ENCODE measurements around the gene ACOT12.

The ACOT12 gene

GRCh38 chr5:81400375-81400774 lies 6.4 kb upstream of the ACOT12 start:
- no peak for DNase-seq (ENCODE audit: low spot score)

GRCh38 chr5:81398741-81399140 lies 4.8 kb upstream of the ACOT12 start:
- DNase-seq (ENCODE audit: low spot score), result no peak

- DNase-seq (ENCODE audit: low spot score), result no peak
Observed at GRCh38 chr5:81397176-81397575, 3.2 kb upstream of the ACOT12 start.

GRCh38 chr5:81395262-81395661 lies 1.3 kb upstream of the ACOT12 start:
- no peak for DNase-seq (ENCODE audit: low spot score)

GRCh38 chr5:81393430-81393782 lies 528 bp downstream of the ACOT12 start:
- DNase-seq (ENCODE audit: low spot score), result no peak

- DNase-seq (ENCODE audit: low spot score), result no peak
Observed at GRCh38 chr5:81389025-81389424, 4.9 kb downstream of the ACOT12 start.

- no peak for DNase-seq (ENCODE audit: low spot score)
Observed at GRCh38 chr5:81388169-81388568, 5.8 kb downstream of the ACOT12 start.

- no peak for DNase-seq (ENCODE audit: low spot score)
Observed at GRCh38 chr5:81383867-81384266, 10.1 kb downstream of the ACOT12 start.

- no peak for DNase-seq (ENCODE audit: low spot score)
Observed at GRCh38 chr5:81371354-81371876, 22.5 kb downstream of the ACOT12 start.

- DNase-seq (ENCODE audit: low spot score), result no peak
Observed at GRCh38 chr5:81370912-81371311, 23.0 kb downstream of the ACOT12 start.

GRCh38 chr5:81365541-81365940 lies 28.4 kb downstream of the ACOT12 start:
- DNase-seq (ENCODE audit: low spot score), result no peak

- DNase-seq (ENCODE audit: low spot score), result no peak
Observed at GRCh38 chr5:81363093-81363871, 30.7 kb downstream of the ACOT12 start.

GRCh38 chr5:81361600-81361999 lies 32.3 kb downstream of the ACOT12 start:
- no peak for DNase-seq (ENCODE audit: low spot score)

GRCh38 chr5:81360640-81361039 lies 33.3 kb downstream of the ACOT12 start:
- no peak for DNase-seq (ENCODE audit: low spot score)

GRCh38 chr5:81359881-81360280 lies 34.1 kb downstream of the ACOT12 start:
- no peak for DNase-seq (ENCODE audit: low spot score)

- no peak for DNase-seq (ENCODE audit: low spot score)
Observed at GRCh38 chr5:81359108-81359507, 34.8 kb downstream of the ACOT12 start.

- no peak for DNase-seq (ENCODE audit: low spot score)
Observed at GRCh38 chr5:81355291-81356251, 38.4 kb downstream of the ACOT12 start.

GRCh38 chr5:81354093-81354492 lies 39.8 kb downstream of the ACOT12 start:
- DNase-seq (ENCODE audit: low spot score), result no peak

GRCh38 chr5:81353189-81353588 lies 40.7 kb downstream of the ACOT12 start:
- no peak for DNase-seq (ENCODE audit: low spot score)

- DNase-seq (ENCODE audit: low spot score), result no peak
Observed at GRCh38 chr5:81350507-81350906, 43.4 kb downstream of the ACOT12 start.

- no peak for DNase-seq (ENCODE audit: low spot score)
Observed at GRCh38 chr5:81349161-81349560, 44.8 kb downstream of the ACOT12 start.

- no peak for DNase-seq (ENCODE audit: low spot score)
Observed at GRCh38 chr5:81345411-81346003, 48.4 kb downstream of the ACOT12 start.

- no peak for DNase-seq (ENCODE audit: low spot score)
Observed at GRCh38 chr5:81344736-81345135, 49.2 kb downstream of the ACOT12 start.

All from Ammon's horn (tissue), 1 donor.